Measurements from ENCODE around the gene NTNG1.

The NTNG1 gene

GRCh38 chr1:107415241-107415640, 274.4 kb downstream of the NTNG1 start:
- no peak for DNase-seq

DNA sequence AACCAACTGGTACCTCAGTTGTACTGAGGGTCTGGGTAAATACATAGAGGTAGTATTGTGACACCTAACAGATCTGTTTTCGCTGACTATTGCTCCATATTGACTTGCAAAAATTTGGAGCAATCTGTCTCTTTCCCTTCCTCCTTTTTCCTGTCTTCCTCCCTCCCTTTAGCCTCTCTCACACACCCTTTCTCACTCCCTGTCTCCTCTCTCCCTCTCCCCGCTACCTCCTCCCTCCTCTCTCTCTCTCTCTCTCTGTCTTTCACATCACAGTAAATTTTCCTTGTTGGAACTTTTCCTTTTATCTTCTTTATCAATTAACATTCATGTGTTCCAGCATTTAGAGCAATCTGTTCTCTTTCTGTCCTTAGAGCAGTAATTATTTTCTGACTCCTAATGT, 278.2 kb downstream of the NTNG1 start:
- DNase-seq: no peak

DNA sequence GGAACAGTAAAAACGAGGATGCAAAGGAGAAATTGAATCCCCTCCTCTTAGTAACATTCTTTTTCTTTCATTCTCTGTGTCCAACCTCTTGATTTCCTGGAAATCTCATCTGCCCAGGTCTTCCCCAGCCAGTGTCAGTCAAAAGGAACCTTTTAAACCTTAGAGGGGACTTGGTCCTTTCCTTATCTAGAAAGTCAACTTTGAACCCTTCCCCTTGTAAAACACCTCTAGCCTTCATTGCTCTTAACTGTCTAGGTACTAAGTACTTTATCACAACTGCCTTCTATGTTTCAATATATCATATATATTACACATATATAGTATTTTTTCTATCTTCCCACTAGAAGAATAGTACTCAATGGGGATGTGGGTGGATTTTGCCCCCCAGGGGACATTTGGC, 282.1 kb downstream of the NTNG1 start:
- no peak for DNase-seq

- DNase-seq: no peak
Observed at GRCh38 chr1:107430540-107431228, 289.8 kb downstream of the NTNG1 start.

GRCh38 chr1:107432108-107432507, 291.3 kb downstream of the NTNG1 start:
- no peak for DNase-seq

DNA sequence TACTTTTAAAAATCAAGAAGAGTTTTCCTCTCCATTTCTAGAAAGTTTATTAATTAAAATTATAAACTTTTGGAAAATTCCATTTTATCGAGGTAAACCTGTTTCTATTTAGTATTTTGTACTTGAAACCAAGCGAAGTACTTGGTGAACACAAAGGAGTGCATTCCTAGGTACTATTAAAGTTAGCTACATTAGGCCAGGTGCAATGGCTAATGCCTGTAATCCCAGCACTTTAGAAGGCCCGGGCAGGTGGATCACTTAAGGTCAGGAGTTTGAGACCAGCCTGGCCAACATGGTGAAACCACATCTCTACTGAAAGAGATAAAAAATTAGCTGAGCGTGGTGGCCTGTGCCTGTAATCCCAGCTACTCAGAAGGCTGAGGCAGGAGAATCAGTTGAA, 292.2 kb downstream of the NTNG1 start:
- DNase-seq: no peak

GRCh38 chr1:107433635-107434360, 293.0 kb downstream of the NTNG1 start:
- DNase-seq: no peak

- DNase-seq: no peak
Observed at GRCh38 chr1:107434361-107434693, 293.5 kb downstream of the NTNG1 start.

- DNase-seq: no peak
Observed at GRCh38 chr1:107436552-107437241, 295.9 kb downstream of the NTNG1 start.

- DNase-seq: no peak
Observed at GRCh38 chr1:107439567-107439966, 298.7 kb downstream of the NTNG1 start.

- DNase-seq: no peak
Observed at GRCh38 chr1:107442551-107442950, 301.7 kb downstream of the NTNG1 start.

GRCh38 chr1:107443027-107443426, 302.2 kb downstream of the NTNG1 start:
- no peak for DNase-seq

DNA sequence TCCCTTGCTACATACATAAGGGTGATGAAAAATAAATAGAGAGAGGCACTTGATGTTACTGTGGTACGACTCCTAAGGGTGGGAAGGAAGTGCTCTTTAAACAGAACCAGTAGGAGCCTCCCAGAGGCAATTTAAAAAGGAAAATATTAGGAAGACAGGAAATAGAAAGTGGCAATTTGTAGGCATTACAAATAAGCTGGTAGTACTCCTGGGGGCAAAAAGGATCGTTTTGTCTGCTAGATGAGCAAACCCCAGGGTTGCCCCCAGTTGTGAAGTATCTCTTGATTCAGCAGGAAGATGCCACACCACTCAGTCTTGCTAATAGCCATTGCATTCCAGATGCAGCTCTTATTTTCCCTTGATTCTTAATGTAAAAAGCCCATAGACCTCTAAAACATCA, 303.0 kb downstream of the NTNG1 start:
- DNase-seq: no peak

DNA sequence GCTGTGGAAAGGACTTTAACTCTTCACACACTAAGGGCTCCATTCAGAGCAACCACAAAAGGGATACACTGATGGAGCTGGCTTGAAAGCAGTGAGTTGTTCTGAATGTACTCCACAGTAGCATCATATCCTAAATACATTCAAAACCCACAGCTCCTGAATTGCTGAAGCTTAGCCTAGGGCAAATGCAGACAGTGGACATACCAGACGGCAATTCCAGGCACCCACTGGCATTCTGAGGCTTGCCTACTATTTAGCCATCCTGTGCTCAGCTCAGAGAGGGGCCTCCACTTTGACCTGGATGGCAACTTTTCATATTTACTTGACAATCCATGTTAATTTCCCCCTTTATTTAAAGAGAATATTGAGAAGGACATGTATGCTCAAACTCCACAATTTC, 303.5 kb downstream of the NTNG1 start:
- no peak for DNase-seq

GRCh38 chr1:107449326-107449725, 308.5 kb downstream of the NTNG1 start:
- no peak for DNase-seq

DNA sequence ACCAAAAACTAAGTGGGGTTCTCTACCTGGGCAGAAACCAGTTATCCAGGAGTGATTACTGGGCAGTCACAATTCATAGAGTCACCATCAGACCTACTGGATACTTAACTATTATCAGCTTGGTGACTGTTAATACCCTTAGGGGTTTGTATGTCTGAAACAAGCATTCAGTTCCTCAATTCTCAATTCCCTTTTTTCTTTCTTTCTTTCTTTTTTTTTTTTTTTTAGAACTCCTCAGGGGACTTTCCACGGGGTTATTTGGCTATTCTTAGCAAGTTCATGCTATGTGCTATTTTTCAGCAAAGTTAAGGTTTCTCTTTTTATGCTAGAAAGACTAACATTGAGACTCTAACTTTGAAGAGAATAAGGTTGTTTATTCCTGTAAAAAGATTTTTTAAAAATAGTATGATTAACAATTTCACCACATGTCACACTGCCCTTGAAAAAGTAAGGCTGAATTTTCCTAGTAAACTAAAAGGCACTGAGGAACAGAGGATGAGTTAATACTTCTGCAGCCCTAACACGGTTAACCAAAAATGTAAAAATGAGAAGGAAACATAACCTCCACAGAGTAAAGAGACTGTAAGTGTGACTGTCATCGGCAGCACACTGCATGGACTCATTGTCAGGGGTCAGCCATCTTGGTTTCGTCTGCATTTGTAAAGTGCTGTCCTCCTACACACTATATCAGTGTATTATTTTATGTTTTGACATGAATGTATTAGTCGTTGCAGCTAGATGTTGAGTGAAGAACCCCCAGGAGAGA, 310.2 kb downstream of the NTNG1 start:
- DNase-seq: no peak

DNA sequence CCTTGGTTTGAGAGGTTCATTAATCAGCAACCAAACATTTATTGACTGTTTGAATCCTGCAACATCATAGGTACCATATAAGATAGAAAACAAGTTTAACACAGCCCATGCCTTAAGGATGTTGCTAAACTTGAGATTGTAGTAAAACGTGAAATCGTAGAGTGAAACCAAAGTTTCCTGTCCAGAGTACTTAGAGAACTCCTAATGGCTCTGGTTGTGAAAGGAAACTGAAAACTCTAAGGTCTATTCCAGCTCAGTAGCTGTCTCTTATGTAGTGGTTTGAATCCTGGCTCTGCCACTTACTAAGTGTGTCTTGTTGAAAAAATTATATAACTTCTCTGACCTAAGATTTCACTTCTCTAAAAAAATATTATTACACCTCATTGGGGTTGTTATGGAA, 310.9 kb downstream of the NTNG1 start:
- no peak for DNase-seq

- DNase-seq: no peak
Observed at GRCh38 chr1:107454791-107455190, 314.0 kb downstream of the NTNG1 start.

DNA sequence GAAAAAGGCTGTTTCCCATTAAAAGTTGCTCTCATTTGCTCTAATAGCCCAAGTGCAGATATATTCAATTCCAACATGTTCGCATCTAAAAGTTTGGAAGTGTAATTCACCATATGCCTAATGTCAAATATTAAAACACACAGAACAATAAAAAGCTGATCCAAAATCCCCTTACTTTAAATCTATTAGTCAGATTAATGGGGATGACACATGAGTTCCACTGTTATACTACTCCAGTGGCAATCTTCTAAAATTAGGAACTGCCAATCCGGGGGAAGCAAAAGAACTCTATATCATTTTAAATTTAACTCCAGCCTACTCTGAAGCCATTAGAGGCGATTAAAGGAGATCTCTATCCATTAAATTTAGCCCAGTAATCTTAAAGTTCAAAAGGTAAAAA, 317.1 kb downstream of the NTNG1 start:
- no peak for DNase-seq

DNA sequence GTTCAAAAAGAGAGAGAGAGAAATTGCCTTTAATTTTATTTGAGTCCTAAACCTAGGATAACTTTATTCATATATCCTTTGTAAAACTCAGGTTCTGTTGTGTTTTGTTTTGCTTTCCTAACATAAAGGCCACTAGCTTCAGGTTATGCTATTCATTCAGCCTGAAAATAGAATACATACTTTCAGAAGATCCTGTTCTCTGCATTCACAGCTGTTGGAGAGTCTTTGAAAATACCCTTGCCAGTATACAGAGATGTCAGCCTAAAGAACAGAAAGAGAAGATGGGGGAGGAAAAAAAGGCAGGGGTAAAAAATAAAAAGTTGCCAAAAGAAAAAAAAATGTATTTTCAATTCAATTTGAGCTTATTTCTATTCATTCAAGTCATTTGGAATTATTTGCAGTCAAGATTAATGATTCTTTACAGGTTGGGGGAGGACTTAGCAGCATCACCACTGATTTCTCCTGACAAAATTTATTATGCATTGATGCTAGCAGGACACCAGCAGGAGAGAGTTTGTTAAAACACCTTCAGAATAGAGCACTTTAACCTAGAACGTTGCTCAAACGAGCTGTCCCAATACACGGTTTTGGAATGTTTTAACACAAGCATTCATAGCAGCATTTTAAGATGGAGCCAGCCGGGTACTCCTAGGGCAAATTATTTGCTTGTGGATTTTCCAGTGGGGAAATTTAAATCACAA, 318.5 kb downstream of the NTNG1 start:
- DNase-seq: no peak

DNA sequence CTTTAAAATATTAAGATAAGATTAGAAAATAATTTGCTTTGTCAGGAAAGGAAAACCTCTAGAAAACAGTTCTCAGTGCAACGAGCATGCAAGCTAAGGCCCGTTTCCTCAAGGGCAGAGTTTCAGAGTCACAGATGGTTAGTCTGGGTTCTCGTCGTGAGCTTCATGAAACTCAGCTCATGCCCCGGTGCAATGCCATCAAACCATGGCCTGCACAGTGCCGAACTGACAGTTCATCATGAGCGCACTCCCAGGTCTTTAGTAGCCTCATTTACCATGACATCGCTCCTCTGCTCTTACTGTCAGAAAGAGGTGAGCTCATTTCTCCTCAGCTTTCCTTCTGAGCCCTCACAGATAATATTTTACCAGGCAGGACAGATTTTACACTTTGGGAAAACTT, 319.2 kb downstream of the NTNG1 start:
- DNase-seq: no peak

GRCh38 chr1:107464827-107465226, 324.0 kb downstream of the NTNG1 start:
- no peak for DNase-seq

GRCh38 chr1:107467286-107467685, 326.4 kb downstream of the NTNG1 start:
- DNase-seq: no peak
